Measurements from ENCODE around the gene CPLANE2.
A peak's percentile ranks its signal among the peaks of the same experiment; 100 is the strongest.

CPLANE2 gene

GRCh38 chr1:16187748-16188401 lies 49.1 kb downstream of the CPLANE2 start:
- peak; percentile 71 for DNase-seq

- DNase-seq = no peak
These were observed 50.2 kb downstream of the CPLANE2 start for GRCh38 chr1:16186655-16187235.

- no peak for DNase-seq
These were observed 52.3 kb downstream of the CPLANE2 start for GRCh38 chr1:16184557-16185303.

GRCh38 chr1:16183765-16184556 lies 53.0 kb downstream of the CPLANE2 start:
- no peak for DNase-seq

GRCh38 chr1:16183179-16183578 lies 53.8 kb downstream of the CPLANE2 start:
- peak; percentile 76 for DNase-seq

GRCh38 chr1:16181887-16182719 lies 54.9 kb downstream of the CPLANE2 start:
- peak; percentile 86 for DNase-seq
